Ishikawa (cell line): ENCODE data around the gene DPPA3.

ENCODE experiments used
- CEBPB ChIP-seq: IDR thresholded peaks from 2 replicates; pipeline ENCODE4 v1.6.1; 2012
- CREB1 ChIP-seq: IDR thresholded peaks from 2 replicates; pipeline ENCODE4 v1.6.1; 2012; ENCODE audit warnings: low read depth
- EGR1 ChIP-seq: IDR thresholded peaks from 2 replicates; pipeline ENCODE4 v1.6.1; 2012
- EP300 ChIP-seq: IDR thresholded peaks from 2 replicates; pipeline ENCODE4 v1.6.1; 2012; ENCODE audit warnings: borderline replicate concordance
- FOXM1 ChIP-seq: IDR thresholded peaks from 2 replicates; pipeline ENCODE4 v1.6.1; 2012; ENCODE audit warnings: low read depth, borderline replicate concordance
- MAX ChIP-seq: IDR thresholded peaks from 2 replicates; pipeline ENCODE4 v1.6.1; 2012
- NFIC ChIP-seq: IDR thresholded peaks from 2 replicates; pipeline ENCODE4 v1.6.1; 2012
- RAD21 ChIP-seq: IDR thresholded peaks from 2 replicates; pipeline ENCODE4 v1.6.1; 2012; ENCODE audit warnings: low read depth
- REST ChIP-seq: IDR thresholded peaks from 2 replicates; pipeline ENCODE4 v1.6.1; 2012; ENCODE audit warnings: low read depth, mild to moderate bottlenecking
- TAF1 ChIP-seq: IDR thresholded peaks from 2 replicates; pipeline ENCODE4 v1.6.1; 2012; ENCODE audit warnings: low read depth, mild to moderate bottlenecking
- TEAD4 ChIP-seq: IDR thresholded peaks from 2 replicates; pipeline ENCODE4 v1.6.1; 2012
- USF1 ChIP-seq: IDR thresholded peaks from 2 replicates; pipeline ENCODE4 v1.6.1; 2012
- YY1 ChIP-seq: IDR thresholded peaks from 2 replicates; pipeline ENCODE4 v1.6.1; 2012; ENCODE audit warnings: low read depth
- ZBTB7A ChIP-seq: IDR thresholded peaks from 2 replicates; pipeline ENCODE4 v1.6.1; 2012; ENCODE audit warnings: low read depth

The DPPA3 gene

GRCh38 chr12:7751394-7751793 lies 40.2 kb downstream of the DPPA3 start:
- no peak for TF ChIP-seq ZBTB7A
- no peak for TF ChIP-seq YY1
- no peak for TF ChIP-seq TAF1
- no peak for TF ChIP-seq CEBPB
- TF ChIP-seq EP300 = no peak
- no peak for TF ChIP-seq MAX
- no peak for TF ChIP-seq FOXM1
- TF ChIP-seq EGR1 = no peak
- no peak for TF ChIP-seq RAD21
- no peak for TF ChIP-seq USF1
- TF ChIP-seq NFIC = no peak
- no peak for TF ChIP-seq REST
- no peak for TF ChIP-seq TEAD4

GRCh38 chr12:7756993-7757392 lies 45.8 kb downstream of the DPPA3 start:
- no peak for TF ChIP-seq YY1
- no peak for TF ChIP-seq CREB1
- TF ChIP-seq TEAD4 = no peak
- no peak for TF ChIP-seq EP300
- no peak for TF ChIP-seq CEBPB
- no peak for TF ChIP-seq MAX
- TF ChIP-seq USF1 = no peak
- no peak for TF ChIP-seq FOXM1
- TF ChIP-seq REST = no peak
- TF ChIP-seq NFIC = no peak
- TF ChIP-seq EGR1 = no peak
- TF ChIP-seq ZBTB7A = no peak

GRCh38 chr12:7758766-7759140 lies 47.5 kb downstream of the DPPA3 start:
- TF ChIP-seq USF1 (no peak), MAX (no peak), YY1 (no peak), TEAD4 (no peak)
